ENCODE measurements around the gene PDE6G.
"Not testable (repeated sequence)": the region's sequence is repeated elsewhere in the genome, so short reads cannot be mapped to it uniquely, and the experiment has no call there.

Gene PDE6G

DNA sequence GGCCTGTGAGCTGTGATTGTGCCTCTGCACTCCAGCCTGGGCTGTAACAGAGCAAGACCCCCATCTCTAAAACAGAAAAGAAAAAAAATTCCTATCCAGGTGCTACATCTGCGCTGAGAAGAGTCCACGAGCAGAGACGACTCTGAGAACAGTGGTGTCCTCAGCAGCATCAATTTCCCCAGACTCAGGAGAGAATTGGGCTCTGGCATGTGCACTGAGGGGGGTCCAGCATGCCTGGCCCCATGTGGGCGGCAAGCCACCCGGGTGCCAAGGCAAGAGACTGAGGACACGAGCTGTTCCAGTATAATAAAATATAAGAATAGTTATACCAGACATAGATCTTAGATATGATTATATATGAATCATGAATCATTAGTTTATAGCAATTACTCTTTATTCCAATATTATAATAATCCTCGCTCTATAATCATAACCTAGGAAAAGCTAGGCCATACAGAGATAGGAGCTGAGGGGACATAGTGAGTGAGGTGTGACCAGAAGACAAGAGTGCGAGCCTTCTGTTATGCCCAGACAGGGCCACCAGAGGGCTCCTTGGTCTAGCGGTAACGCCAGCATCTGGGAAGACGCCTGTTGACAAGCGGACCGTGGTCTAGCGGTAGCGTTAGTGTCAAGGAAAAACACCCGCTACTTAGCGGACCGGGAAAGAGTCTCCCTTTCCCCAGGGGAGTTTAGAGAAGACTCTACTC is 19.3 kb upstream of the PDE6G start:
- DNase-seq (ENCODE audit: low spot score), result not testable (repeated sequence)
- TF ChIP-seq, protein P1, sequence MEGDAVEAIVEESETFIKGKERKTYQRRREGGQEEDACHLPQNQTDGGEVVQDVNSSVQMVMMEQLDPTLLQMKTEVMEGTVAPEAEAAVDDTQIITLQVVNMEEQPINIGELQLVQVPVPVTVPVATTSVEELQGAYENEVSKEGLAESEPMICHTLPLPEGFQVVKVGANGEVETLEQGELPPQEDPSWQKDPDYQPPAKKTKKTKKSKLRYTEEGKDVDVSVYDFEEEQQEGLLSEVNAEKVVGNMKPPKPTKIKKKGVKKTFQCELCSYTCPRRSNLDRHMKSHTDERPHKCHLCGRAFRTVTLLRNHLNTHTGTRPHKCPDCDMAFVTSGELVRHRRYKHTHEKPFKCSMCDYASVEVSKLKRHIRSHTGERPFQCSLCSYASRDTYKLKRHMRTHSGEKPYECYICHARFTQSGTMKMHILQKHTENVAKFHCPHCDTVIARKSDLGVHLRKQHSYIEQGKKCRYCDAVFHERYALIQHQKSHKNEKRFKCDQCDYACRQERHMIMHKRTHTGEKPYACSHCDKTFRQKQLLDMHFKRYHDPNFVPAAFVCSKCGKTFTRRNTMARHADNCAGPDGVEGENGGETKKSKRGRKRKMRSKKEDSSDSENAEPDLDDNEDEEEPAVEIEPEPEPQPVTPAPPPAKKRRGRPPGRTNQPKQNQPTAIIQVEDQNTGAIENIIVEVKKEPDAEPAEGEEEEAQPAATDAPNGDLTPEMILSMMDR (conservative IDR thresholded peaks at IDR 0.05; ENCODE audit: low read depth), result peak; percentile 59
- ChIA-PET CTCF (interaction anchor here (0.6 to 1.0 kb wide), 5 partner anchors 29 to 1102 kb away, joined by 3 to 4 read pairs (median 3); no protein-coding TSS in a partner anchor), POLR2A (ENCODE audit: low non-redundant PET) (interaction anchor here (1.1 kb wide), 1 partner anchor 1102 kb away, joined by 4 read pairs; no protein-coding TSS in a partner anchor)
- peak overlapping the region; percentile 51 for H3K27ac ChIP-seq

DNA sequence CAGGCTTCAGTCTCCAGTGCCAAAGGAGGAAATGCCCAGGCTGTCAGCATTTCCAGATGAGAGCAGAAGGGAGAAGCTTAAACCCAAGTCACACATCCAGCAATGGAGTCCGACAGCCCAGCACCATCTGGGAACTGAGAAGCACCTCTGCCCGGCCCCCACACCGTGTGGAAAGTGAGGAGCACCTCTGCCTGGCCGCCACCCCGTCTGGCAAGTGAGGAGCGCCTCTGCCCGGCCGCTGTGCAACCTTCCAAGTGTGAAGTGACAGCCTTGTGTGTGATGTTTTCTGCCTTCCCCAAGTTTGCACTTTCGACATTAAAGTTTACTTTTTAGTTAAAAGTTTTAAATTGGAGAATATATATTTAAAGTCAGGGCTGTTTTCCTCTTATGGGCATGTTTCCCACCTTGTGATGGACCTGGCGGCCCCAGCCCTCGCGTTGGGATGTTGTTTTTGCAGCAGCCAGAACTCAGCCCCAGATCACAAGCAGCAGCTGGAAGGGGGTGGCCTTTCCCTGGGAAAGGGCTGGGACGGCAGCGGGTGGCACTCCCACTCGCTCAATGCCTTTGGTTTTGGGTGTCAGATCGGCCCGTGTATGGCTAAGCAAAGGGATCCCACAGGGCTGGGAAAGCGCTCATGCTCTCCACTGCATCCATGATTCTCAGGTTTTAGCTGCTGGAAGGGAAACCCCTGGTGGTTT is 17.4 kb upstream of the PDE6G start:
- H3K27ac ChIP-seq, result peak overlapping the region; percentile 51
- DNase-seq (ENCODE audit: low spot score), result no peak
- ChIA-PET POLR2A (ENCODE audit: low non-redundant PET) (interaction anchor here (0.6 kb wide), 1 partner anchor 171 kb away, joined by 3 read pairs; no protein-coding TSS in a partner anchor), CTCF (interaction anchor here (0.9 kb wide), 1 partner anchor 1103 kb away, joined by 3 read pairs; no protein-coding TSS in a partner anchor)
- TF ChIP-seq, protein P1 (conservative IDR thresholded peaks at IDR 0.05; ENCODE audit: low read depth), result no peak

DNA sequence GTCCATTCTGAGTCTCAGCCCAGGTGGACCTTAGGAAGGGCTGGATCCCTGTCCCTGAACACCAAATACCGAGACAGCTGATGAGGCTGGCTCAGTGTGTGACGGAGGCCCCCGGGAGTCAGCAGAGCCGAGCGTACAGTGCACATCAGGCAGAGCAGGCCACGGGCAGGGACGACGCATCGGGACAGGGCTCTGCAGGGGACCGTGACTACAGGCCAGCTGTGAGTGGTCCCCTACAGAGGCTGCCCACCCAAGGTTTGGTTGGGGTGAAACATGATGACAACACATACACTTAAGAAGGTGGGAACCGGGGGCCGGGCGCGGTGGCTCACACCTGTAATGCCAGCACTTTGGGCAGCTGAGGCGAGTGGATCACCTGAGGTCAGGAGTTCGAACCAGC is 16.6 kb upstream of the PDE6G start:
- ChIA-PET CTCF (no interaction called here), POLR2A (ENCODE audit: low non-redundant PET) (no interaction called here)
- DNase-seq (ENCODE audit: low spot score), result no peak
- H3K27ac ChIP-seq, result peak overlapping the region; percentile 51
- TF ChIP-seq, protein P1 (conservative IDR thresholded peaks at IDR 0.05; ENCODE audit: low read depth), result no peak

DNA sequence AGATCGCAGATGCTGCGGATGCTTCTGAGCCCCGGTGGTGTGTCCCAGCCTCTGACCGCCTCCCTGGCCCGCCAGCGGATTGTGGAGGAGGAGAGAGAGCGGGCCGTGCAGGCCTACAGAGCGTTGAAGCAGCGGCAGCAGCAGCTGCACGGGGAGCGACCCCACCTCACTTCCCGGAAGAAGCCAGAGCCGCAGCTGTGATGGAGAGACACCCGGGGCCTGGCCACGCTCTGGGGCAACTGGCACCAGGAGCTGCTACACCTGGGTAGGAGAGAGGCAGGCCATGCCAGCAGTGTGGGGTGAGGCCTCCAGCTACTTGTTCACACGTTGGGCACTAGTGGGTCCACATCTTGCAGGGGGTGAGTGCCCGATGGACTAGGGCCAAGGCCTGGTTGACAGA is 16.2 kb upstream of the PDE6G start:
- CTCF ChIA-PET, result no interaction called here
- POLR2A ChIA-PET (ENCODE audit: low non-redundant PET), result no interaction called here
- TF ChIP-seq, protein P1 (conservative IDR thresholded peaks at IDR 0.05; ENCODE audit: low read depth), result no peak
- peak overlapping the region; percentile 51 for H3K27ac ChIP-seq
- no peak for DNase-seq (ENCODE audit: low spot score)

DNA sequence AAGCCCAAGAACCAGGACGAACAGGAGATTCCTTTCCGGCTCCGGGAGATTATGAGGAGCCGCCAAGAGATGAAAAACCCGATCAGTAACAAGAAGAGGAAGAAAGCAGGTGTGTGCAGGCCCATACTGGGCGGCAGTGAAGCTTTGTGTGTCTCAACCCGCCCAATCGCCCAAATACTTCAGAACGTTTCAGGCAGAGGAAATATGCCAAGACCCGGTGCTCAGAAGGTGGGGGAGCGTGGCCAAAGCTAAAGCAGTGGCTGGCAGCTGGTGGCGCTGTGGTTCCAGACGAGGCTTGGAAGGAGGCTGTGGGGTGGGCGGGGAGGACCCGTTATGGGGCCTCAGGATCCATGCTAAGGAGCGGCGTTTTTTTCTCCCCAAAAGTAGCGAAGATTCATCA is 11.4 kb upstream of the PDE6G start:
- no peak for DNase-seq (ENCODE audit: low spot score)
- TF ChIP-seq, protein P1 (conservative IDR thresholded peaks at IDR 0.05; ENCODE audit: low read depth), result no peak
- POLR2A ChIA-PET (ENCODE audit: low non-redundant PET), result no interaction called here
- peak overlapping the region; percentile 86 for H3K27ac ChIP-seq
- CTCF ChIA-PET, result interaction anchor here (0.6 kb wide), 1 partner anchor 486 kb away, joined by 3 read pairs; no protein-coding TSS in a partner anchor

DNA sequence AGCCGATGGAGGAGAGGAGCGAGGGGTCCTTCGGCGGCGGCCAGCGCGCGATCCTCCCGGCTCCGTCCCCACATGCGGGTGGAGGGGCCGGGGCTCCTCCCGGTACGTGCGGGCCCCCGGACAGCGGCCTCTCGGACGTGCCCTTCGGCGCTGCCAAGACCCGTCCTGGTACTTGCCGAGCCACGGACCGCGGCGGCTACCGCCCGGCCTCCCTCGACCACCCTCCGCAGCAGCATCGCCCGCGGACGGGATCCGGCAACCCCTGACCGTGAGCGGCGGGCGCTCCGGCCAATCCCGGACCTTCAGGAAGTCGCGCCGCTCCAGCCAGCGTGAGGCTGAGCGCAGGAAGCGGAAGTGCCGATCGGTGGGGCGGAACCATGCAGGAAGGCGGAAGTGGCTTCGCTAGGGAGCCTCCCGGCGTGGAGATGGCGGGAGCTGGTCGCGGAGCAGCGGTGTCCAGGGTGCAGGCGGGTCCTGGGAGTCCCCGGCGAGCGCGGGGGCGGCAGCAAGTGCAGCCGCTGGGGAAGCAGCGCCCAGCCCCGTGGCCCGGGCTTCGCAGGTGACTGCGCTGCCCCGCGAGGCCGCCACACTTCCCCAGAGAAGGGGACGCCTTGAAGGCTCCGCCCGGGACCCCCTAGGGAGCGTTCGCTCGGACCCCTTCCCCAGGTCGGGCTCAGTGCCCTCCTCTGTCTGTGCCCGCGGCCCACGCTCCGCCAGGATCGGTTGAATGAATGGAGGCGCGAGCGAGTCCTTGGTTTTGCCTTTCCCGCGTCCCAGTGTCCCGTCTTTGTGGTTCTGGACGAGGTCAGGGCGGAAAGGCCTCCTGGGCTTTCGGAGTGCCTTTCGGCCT is 10.2 kb upstream of the PDE6G start, which contains the start of the genes CCDC137 and OXLD1:
CCDC137 (plus strand) TSS at position 396 of the 850 bp plus-strand sequence; CDS start at position 426, 30 bp downstream.
OXLD1 (minus strand) TSS at position 264 of the 850 bp plus-strand sequence; CDS start at position 236, 28 bp downstream.
- CTCF ChIA-PET, result interaction anchor here (0.6 kb wide), 1 partner anchor 10 kb away, joined by 4 read pairs; no protein-coding TSS in a partner anchor
- peak within 1 kb of the TSS; percentile 86 for H3K27ac ChIP-seq

More for the DNA sequence above, 10.2 kb upstream of the PDE6G start, which contains the start of the genes CCDC137 and OXLD1:
- POLR2A ChIA-PET (ENCODE audit: low non-redundant PET), result interaction anchor here (0.6 to 1.6 kb wide), 4 partner anchors 10 to 191 kb away, joined by 3 to 5 read pairs (median 3); partner anchors contain the start of genes ARL16, HGS and PDE6G
- TF ChIP-seq, protein P1 (conservative IDR thresholded peaks at IDR 0.05; ENCODE audit: low read depth), result no peak
- peak; percentile 95 for DNase-seq (ENCODE audit: low spot score)
